Glutamatergic neuron (in vitro differentiated cells): ENCODE results near the gene ADGRA3. TPM values are rescaled to one million over a fixed set of nuclear protein-coding genes. Genes with fewer than 3 reads are reported as not detected.

Experiments used
- DNase-seq: peaks from one replicate; pipeline ENCODE4 v3.0.0; 2022
- H3K27ac Mint-ChIP-seq: one replicate; pipeline ENCODE4 v1.8.0; 2020; ENCODE audit warnings: mild to moderate bottlenecking, mixed read lengths, inconsistent platforms; ENCODE audit not compliant: unreplicated experiment
- H3K27me3 Mint-ChIP-seq: one replicate; pipeline ENCODE4 v1.8.0; 2020; ENCODE audit warnings: mild to moderate bottlenecking, moderate library complexity, mixed read lengths, inconsistent platforms; ENCODE audit not compliant: unreplicated experiment
- H3K36me3 Mint-ChIP-seq: one replicate; pipeline ENCODE4 v1.8.0; 2020; ENCODE audit warnings: mild to moderate bottlenecking, mixed read lengths, inconsistent platforms; ENCODE audit not compliant: unreplicated experiment
- H3K4me1 Mint-ChIP-seq: one replicate; pipeline ENCODE4 v1.8.0; 2020; ENCODE audit warnings: mild to moderate bottlenecking, low read depth, mixed read lengths, inconsistent platforms; ENCODE audit not compliant: unreplicated experiment
- H3K4me3 Mint-ChIP-seq: one replicate; pipeline ENCODE4 v1.8.0; 2020; ENCODE audit warnings: mild to moderate bottlenecking, mixed read lengths, inconsistent platforms; ENCODE audit not compliant: unreplicated experiment
- H3K9me3 Mint-ChIP-seq: one replicate; pipeline ENCODE4 v1.8.0; 2020; ENCODE audit warnings: mild to moderate bottlenecking, moderate library complexity, mixed read lengths, inconsistent platforms; ENCODE audit not compliant: unreplicated experiment
- CTCF ChIP-seq: fragments of 200-600 bp; sonication (generic); IDR thresholded peaks from one replicate; pipeline ENCODE4 v1.5.0; 2021; ENCODE audit not compliant: partially characterized antibody, unreplicated experiment
- total RNA-seq: library from RNA; stranded (reverse); fragmentation: NEBNext Ultra II Directional; extraction: Animal tissue kit (Norgen Biotek cat#: 25700); gene quantifications from one replicate; pipeline ENCODE4 v1.2.1, GENCODE V29; 2021; ENCODE audit not compliant: unreplicated experiment

The ADGRA3 gene
- total RNA-seq, 1 donor from 2014 or later, result 76.2 TPM

GRCh38 chr4:22456291-22456690, 59.6 kb downstream of the ADGRA3 start:
- no peak for TF ChIP-seq CTCF
- no peak overlapping the region for H3K4me3 Mint-ChIP-seq
- H3K27me3 Mint-ChIP-seq, result no peaks in the 10 kb centered on the region
- H3K36me3 Mint-ChIP-seq, result no peaks in the 10 kb centered on the region
- H3K4me1 Mint-ChIP-seq, result peaks cover 16% of the 10 kb centered on the region
- H3K27ac Mint-ChIP-seq, result no peak overlapping the region
- H3K9me3 Mint-ChIP-seq, result no peaks in the 10 kb centered on the region
- DNase-seq, result no peak

- Mint-ChIP-seq H3K36me3 (no peaks in the 10 kb centered on the region), H3K27ac (no peak overlapping the region), H3K27me3 (no peaks in the 10 kb centered on the region), H3K4me1 (peaks cover 13% of the 10 kb centered on the region), H3K9me3 (no peaks in the 10 kb centered on the region), H3K4me3 (no peak overlapping the region)
- no peak for DNase-seq
- no peak for TF ChIP-seq CTCF
These were observed 60.9 kb downstream of the ADGRA3 start for GRCh38 chr4:22454955-22455354.

GRCh38 chr4:22454216-22454838, 61.5 kb downstream of the ADGRA3 start:
- Mint-ChIP-seq H3K4me1 (peaks cover 10% of the 10 kb centered on the region), H3K9me3 (no peaks in the 10 kb centered on the region), H3K27me3 (no peaks in the 10 kb centered on the region), H3K4me3 (no peak overlapping the region), H3K36me3 (no peaks in the 10 kb centered on the region), H3K27ac (no peak overlapping the region)
- DNase-seq, result no peak
- TF ChIP-seq CTCF, result no peak

- Mint-ChIP-seq H3K36me3 (no peaks in the 10 kb centered on the region), H3K9me3 (no peaks in the 10 kb centered on the region), H3K27ac (no peak overlapping the region), H3K27me3 (no peaks in the 10 kb centered on the region), H3K4me1 (no peaks in the 10 kb centered on the region), H3K4me3 (no peak overlapping the region)
- TF ChIP-seq CTCF, result no peak
- no peak for DNase-seq
These were observed 71.1 kb downstream of the ADGRA3 start for GRCh38 chr4:22444813-22445212.

GRCh38 chr4:22442956-22443355, 72.9 kb downstream of the ADGRA3 start:
- H3K9me3 Mint-ChIP-seq, result no peaks in the 10 kb centered on the region
- H3K27me3 Mint-ChIP-seq, result no peaks in the 10 kb centered on the region
- DNase-seq, result no peak
- H3K27ac Mint-ChIP-seq, result no peak overlapping the region
- H3K4me1 Mint-ChIP-seq, result no peaks in the 10 kb centered on the region
- H3K4me3 Mint-ChIP-seq, result no peak overlapping the region
- no peaks in the 10 kb centered on the region for H3K36me3 Mint-ChIP-seq
- no peak for TF ChIP-seq CTCF
